OCI-LY1 (cell line): ENCODE results near the gene PACS2.

Experiments
- EZH2 ChIP-seq: fragments of 200-600 bp; sonication (generic), shearing (Covaris generic); IDR thresholded peaks from 2 replicates; pipeline ENCODE4 v1.8.0; 2017; ENCODE audit warnings: borderline replicate concordance, mixed run types, mild to moderate bottlenecking, antibody characterized with exemption, low read length, moderate library complexity, mixed read lengths
- TF ChIP-seq, protein P1 (sequence below): fragments of 200-600 bp; sonication (generic), shearing (Covaris generic); IDR thresholded peaks from 2 replicates; pipeline ENCODE4 v1.5.1; 2017; ENCODE audit warnings: mild to moderate bottlenecking, antibody characterized with exemption, low read length, moderate library complexity, mixed read lengths

DNA sequence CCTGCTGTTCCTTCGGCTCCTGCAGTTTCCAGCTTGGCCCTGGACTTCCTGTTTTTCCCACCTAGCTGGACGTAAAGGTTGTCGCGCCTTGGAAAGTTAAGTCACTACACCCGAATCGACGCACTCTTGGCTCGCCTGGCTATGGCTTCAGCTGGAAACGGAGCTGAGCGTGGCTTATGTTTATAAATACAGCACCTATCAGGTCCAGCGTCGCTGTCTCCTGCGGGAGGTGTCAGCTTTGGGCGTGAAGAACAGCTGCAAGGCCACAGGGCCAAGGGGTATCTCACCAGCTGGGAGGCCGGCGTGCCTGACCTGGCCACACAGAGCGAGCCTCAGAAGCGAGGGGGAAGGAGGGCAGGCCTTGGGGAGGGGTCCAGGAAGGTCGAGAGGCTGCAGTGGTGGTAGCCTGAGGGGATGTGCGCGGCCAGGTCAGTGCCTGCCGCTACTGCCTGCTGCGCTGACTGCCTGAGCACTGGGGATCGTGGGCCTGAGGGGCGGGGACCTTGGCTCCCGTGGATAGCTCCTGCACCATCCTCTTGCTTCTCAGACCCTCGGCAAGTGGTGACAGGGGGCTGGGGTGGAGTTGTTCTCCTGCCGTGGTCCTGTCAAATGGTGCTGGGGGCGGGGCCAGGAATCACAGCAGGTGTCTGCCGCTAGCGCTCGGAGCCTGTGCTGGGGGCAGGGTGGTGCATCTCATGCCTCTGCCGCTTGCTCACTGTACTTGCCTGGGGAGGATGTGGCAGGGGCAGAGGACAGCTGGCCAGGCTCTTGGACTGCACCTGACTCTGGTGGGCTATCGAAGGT is 12.5 kb downstream of the PACS2 start:
- TF ChIP-seq, protein P1, sequence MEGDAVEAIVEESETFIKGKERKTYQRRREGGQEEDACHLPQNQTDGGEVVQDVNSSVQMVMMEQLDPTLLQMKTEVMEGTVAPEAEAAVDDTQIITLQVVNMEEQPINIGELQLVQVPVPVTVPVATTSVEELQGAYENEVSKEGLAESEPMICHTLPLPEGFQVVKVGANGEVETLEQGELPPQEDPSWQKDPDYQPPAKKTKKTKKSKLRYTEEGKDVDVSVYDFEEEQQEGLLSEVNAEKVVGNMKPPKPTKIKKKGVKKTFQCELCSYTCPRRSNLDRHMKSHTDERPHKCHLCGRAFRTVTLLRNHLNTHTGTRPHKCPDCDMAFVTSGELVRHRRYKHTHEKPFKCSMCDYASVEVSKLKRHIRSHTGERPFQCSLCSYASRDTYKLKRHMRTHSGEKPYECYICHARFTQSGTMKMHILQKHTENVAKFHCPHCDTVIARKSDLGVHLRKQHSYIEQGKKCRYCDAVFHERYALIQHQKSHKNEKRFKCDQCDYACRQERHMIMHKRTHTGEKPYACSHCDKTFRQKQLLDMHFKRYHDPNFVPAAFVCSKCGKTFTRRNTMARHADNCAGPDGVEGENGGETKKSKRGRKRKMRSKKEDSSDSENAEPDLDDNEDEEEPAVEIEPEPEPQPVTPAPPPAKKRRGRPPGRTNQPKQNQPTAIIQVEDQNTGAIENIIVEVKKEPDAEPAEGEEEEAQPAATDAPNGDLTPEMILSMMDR = no peak
- no peak for TF ChIP-seq EZH2
